Nephron progenitor cell (in vitro differentiated cells): ENCODE results near the gene MSI2.
A peak's percentile ranks its signal among the peaks of the same experiment; 100 is the strongest.

Source experiments
- DNase-seq: peaks from one replicate; pipeline ENCODE4 v3.0.0; 2021
- H3K27ac Mint-ChIP-seq: 2 replicates; pipeline ENCODE4 v1.8.0; 2021; ENCODE audit warnings: mild to moderate bottlenecking, moderate library complexity, mixed read lengths
- H3K27me3 Mint-ChIP-seq: 2 replicates; pipeline ENCODE4 v1.8.0; 2021; ENCODE audit warnings: mild to moderate bottlenecking, low read depth, mixed read lengths; ENCODE audit not compliant: poor library complexity
- H3K36me3 Mint-ChIP-seq: 2 replicates; pipeline ENCODE4 v1.8.0; 2021; ENCODE audit warnings: low read depth, mixed read lengths
- H3K4me1 Mint-ChIP-seq: 2 replicates; pipeline ENCODE4 v1.8.0; 2021; ENCODE audit warnings: mixed read lengths
- H3K4me3 Mint-ChIP-seq: 2 replicates; pipeline ENCODE4 v1.8.0; 2021; ENCODE audit warnings: mild to moderate bottlenecking, moderate library complexity, mixed read lengths
- H3K9me3 Mint-ChIP-seq: 2 replicates; pipeline ENCODE4 v1.8.0; 2021; ENCODE audit warnings: mild to moderate bottlenecking, moderate library complexity, mixed read lengths
- TF ChIP-seq, protein P1 (sequence below): fragments of 200-600 bp; sonication (generic); IDR thresholded peaks from 2 replicates; pipeline ENCODE4 v1.5.0; 2021; ENCODE audit warnings: antibody characterized with exemption

Gene MSI2

GRCh38 chr17:57645950-57646665 lies 389.8 kb downstream of the MSI2 start:
- H3K36me3 Mint-ChIP-seq: peaks cover 34% of the 10 kb centered on the region
- H3K27me3 Mint-ChIP-seq: peaks cover 3% of the 10 kb centered on the region
- no peaks in the 10 kb centered on the region for H3K9me3 Mint-ChIP-seq
- TF ChIP-seq, protein P1, sequence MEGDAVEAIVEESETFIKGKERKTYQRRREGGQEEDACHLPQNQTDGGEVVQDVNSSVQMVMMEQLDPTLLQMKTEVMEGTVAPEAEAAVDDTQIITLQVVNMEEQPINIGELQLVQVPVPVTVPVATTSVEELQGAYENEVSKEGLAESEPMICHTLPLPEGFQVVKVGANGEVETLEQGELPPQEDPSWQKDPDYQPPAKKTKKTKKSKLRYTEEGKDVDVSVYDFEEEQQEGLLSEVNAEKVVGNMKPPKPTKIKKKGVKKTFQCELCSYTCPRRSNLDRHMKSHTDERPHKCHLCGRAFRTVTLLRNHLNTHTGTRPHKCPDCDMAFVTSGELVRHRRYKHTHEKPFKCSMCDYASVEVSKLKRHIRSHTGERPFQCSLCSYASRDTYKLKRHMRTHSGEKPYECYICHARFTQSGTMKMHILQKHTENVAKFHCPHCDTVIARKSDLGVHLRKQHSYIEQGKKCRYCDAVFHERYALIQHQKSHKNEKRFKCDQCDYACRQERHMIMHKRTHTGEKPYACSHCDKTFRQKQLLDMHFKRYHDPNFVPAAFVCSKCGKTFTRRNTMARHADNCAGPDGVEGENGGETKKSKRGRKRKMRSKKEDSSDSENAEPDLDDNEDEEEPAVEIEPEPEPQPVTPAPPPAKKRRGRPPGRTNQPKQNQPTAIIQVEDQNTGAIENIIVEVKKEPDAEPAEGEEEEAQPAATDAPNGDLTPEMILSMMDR: no peak
- H3K4me3 Mint-ChIP-seq: no peak overlapping the region
- peak overlapping the region; percentile 67 for H3K27ac Mint-ChIP-seq
- peaks cover 30% of the 10 kb centered on the region for H3K4me1 Mint-ChIP-seq
- DNase-seq: no peak

GRCh38 chr17:57648720-57649119 lies 392.4 kb downstream of the MSI2 start:
- Mint-ChIP-seq H3K4me1 (peaks cover 27% of the 10 kb centered on the region), H3K27me3 (peaks cover 3% of the 10 kb centered on the region), H3K4me3 (no peak overlapping the region), H3K36me3 (peaks cover 31% of the 10 kb centered on the region), H3K9me3 (no peaks in the 10 kb centered on the region), H3K27ac (no peak overlapping the region)
- DNase-seq: no peak
- TF ChIP-seq, protein P1: no peak

GRCh38 chr17:57649191-57649590 lies 392.9 kb downstream of the MSI2 start:
- H3K4me1 Mint-ChIP-seq: peaks cover 27% of the 10 kb centered on the region
- no peaks in the 10 kb centered on the region for H3K9me3 Mint-ChIP-seq
- no peak overlapping the region for H3K27ac Mint-ChIP-seq
- no peak for DNase-seq
- TF ChIP-seq, protein P1: no peak
- peaks cover 3% of the 10 kb centered on the region for H3K27me3 Mint-ChIP-seq
- no peak overlapping the region for H3K4me3 Mint-ChIP-seq
- H3K36me3 Mint-ChIP-seq: peaks cover 30% of the 10 kb centered on the region

DNA sequence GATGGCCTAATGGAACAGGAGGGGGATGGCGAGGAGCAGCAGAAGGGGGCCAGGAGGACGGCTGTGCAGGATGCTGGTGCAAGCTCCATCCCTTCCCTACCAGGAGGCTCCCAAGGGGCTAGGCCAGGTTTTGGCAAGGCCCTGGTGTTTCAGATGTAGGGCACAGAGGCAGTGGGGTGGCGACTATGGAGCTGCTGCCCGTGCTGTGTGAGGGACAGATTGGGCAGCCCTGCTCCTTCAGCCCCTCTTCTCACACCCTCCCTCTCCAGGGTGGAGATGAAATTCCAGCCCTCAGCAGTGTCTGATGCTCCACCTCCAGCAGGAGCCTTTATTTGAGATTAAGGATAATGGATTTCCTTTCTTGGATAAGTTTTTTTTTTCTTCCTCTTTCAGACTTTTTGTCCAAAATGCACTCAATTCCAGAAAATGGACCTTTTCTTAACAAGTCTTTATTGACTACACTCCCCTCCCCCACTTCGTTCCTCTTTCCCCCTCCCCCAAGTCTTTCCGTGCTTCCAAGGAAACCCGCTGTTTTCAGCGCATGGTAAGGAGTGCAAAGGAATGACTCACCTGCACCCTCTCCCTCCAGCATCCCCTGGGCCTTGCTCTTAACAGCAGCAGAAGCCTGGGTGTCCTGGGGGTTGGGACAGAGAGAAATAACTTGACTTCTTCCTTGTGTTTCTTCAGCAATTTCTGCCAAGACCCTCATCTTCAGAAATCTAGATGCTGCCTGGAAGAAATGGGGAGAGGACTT lies 393.6 kb downstream of the MSI2 start:
- peaks cover 3% of the 10 kb centered on the region for H3K27me3 Mint-ChIP-seq
- no peak for DNase-seq
- H3K36me3 Mint-ChIP-seq: peaks cover 31% of the 10 kb centered on the region
- no peaks in the 10 kb centered on the region for H3K9me3 Mint-ChIP-seq
- TF ChIP-seq, protein P1: no peak
- no peak overlapping the region for H3K4me3 Mint-ChIP-seq
- peak overlapping the region; percentile 45 for H3K27ac Mint-ChIP-seq
- peaks cover 20% of the 10 kb centered on the region for H3K4me1 Mint-ChIP-seq

DNA sequence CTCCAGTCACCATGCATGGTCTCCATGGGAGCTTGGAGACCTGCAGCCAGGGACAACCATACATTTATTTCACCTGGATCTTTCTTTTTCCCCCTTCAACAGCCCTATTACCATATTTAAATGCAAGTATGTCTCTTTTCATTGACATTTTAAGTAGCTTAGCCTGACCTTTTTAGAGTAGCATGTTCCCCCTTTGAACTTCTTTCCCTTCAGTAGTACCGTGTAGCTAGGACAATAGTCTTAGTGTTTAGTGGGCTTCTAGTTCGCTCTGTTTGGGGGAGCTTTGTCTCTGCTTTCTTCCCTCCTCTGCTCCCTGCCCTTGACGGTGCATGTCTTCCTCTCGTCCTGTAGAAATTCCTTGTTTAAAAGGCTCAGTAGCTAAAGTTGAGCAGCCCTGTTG lies 394.2 kb downstream of the MSI2 start:
- peak overlapping the region; percentile 24 for H3K27ac Mint-ChIP-seq
- no peak overlapping the region for H3K4me3 Mint-ChIP-seq
- no peak for DNase-seq
- TF ChIP-seq, protein P1: no peak
- no peaks in the 10 kb centered on the region for H3K9me3 Mint-ChIP-seq
- H3K36me3 Mint-ChIP-seq: peaks cover 38% of the 10 kb centered on the region
- peaks cover 17% of the 10 kb centered on the region for H3K4me1 Mint-ChIP-seq
- peaks cover 3% of the 10 kb centered on the region for H3K27me3 Mint-ChIP-seq
